Suppressor macrophage (primary cell): Measurements from ENCODE around the gene TTC28.
"Not testable (repeated sequence)": the region's sequence is repeated elsewhere in the genome, so short reads cannot be mapped to it uniquely, and the experiment has no call there.

Source experiments
- DNase-seq, 4 experiments: peaks; one replicate each; pipeline ENCODE4 v3.0.0-alpha.2; 2020 to 2022

The TTC28 gene

GRCh38 chr22:28600546-28601143 lies 79.0 kb downstream of the TTC28 start:
- peak; percentile 25 to 85 (median 70) for DNase-seq

GRCh38 chr22:28599693-28600092 lies 79.9 kb downstream of the TTC28 start:
- DNase-seq, result no peak

DNA sequence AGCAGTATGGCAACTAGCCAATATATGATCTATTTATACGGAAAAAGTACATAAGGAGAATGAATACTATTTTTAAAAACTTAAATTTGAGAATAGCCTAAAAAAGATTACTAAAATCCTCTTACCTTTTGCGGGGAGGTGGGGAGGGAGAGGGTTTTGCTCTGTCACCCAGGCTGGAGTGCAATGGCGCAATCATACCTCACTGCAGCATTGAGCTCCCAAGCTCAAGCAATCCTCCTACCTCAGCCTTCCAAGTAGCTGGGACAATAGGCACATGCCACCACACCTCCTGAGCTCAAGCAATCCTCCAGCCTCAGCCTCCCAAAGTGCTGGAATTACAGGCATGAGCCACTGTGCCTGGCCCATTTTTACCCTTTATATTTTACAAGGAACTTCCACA lies 82.0 kb downstream of the TTC28 start:
- DNase-seq, result no peak

DNA sequence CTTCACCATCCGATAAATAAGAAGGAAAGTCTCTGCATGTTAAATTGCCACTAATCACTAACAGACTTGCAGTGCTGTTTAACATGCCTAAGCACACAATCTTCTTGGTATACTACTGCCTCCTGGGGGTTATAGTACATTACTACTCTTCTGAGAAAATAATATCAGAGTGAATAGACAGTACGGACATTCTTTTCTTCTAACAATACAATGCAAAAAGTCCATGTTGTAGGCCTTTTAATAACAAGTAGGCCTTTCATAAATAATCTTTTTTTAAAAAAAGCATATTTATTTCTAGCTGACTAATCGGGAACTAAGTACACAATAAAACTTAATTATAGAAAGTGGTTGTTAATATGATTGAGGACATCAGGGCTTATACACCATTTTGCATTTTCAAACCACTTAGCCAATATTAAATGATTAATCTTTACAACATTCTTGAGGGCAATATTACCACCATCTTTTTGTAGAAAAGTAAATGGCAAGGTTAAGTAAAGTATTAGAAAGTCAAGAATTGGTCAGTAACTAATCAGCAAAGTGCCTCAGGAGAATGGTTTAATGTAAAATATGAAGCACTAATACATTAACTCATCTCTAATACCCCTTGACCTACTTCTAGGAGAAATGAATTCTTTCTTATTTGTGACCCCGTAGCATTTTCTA lies 84.7 kb downstream of the TTC28 start:
- peak; percentile 34 to 81 (median 54) for DNase-seq

GRCh38 chr22:28594076-28594796 lies 85.4 kb downstream of the TTC28 start:
- DNase-seq, result no peak

GRCh38 chr22:28593299-28593698 lies 86.3 kb downstream of the TTC28 start:
- DNase-seq, result no peak

DNA sequence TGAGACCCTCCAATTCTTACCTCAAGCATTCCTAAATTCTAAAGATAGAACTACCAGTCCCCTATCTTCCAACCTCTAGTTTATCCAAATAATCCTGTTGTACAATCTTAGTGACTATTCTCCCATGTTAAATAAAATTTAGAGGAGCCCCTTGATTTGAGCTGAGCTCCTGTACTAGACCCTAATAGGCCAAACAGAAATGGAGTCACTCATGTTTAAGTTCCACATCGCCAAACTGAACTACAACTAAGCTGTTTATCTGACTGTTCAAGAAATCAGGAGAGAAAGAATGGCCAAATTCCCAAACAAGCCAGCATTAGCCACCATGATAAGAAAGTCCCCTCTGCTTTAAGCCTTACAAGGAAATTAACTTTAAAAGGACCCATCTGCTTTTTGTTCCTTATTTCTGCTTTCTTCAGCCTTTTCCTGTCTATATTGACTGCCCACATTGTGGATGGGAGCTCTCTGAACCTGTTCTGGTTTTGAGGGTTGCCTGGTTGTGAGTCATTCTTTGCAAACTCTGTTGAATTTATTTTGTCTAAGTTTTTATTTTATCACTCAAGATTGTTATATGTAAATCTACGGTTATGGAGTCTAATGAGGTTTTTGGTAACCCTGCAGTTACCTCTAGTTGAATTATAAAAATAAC lies 90.4 kb downstream of the TTC28 start:
- peak; percentile 16 to 54 (median 38) for DNase-seq

DNA sequence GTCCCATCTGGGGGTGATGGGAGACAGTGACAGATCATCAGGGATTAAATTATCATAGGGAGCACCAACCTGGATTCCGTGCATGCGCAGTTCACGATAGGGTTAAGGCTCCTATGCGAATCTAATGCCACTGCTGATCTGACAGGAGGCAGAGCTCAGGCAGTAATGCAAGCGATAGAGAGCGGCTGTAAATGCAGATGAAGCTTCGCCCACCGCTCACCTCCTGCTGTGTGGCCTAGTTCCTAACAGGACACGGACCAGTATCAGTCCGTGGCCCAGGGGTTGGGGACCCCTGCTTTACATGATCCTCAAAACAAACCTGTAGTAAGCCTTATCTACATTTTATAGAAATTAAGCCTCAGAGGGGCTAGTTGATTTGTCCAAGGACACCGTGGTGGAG lies 94.3 kb downstream of the TTC28 start:
- no peak for DNase-seq

DNA sequence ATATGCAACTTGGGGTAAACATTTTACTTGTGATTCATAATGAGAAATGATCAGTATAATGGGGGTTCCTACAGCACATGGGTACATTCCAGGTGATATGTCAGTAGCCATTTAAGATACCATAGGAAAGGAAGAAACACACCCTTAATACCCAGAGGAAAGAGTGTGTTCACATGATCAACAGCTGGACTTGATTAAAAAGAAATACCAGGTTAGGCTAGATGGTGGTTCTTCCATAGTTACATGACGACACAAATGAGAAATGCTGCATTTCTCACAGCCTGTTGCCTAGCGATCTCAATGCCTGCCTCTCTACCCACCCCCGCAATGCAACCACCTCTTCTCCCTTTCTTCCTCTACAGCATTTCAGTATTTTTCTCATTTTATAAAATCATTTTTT lies 96.8 kb downstream of the TTC28 start:
- peak; percentile 8 to 46 (median 36) for DNase-seq

DNA sequence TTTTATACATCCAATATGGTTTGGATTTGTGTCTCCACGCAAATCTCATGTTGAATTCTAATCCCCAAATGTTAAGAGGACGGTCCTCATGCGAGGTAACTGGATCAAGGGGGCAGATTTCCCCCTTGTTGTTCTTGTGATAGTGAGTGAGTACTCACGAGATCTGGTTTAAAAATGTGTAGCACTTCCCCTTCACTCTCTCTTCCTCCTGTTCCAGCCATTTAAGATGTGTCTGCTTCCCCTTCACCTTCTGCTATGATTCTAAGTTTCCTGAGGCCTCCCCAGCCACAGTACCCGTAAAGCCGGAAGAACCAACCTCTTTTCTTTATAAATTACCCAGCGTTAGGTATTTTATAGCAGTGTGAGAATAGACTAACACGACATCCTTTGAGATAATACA lies 98.6 kb downstream of the TTC28 start:
- peak in 3 of 4 experiments; percentile 38 to 56 (median 54) for DNase-seq

DNA sequence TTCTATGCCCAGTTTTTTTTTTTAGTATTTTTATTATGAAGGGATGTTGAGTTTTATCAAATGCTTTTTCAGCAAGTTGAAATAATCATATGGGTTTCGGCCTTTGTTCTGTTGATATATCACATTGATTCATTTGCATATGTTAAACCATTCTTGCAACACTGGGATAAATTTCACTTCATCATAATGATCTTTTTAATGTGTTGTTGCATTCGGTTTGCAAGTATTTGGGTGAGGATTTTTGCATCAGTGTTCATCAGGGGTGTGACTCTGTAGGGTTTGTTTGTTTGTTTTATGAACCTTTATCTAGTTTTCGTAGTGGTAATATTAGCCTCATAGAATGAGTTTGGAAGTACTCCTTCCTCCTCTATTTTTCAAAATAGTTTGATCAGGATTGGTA lies 103.5 kb downstream of the TTC28 start:
- no peak for DNase-seq

DNA sequence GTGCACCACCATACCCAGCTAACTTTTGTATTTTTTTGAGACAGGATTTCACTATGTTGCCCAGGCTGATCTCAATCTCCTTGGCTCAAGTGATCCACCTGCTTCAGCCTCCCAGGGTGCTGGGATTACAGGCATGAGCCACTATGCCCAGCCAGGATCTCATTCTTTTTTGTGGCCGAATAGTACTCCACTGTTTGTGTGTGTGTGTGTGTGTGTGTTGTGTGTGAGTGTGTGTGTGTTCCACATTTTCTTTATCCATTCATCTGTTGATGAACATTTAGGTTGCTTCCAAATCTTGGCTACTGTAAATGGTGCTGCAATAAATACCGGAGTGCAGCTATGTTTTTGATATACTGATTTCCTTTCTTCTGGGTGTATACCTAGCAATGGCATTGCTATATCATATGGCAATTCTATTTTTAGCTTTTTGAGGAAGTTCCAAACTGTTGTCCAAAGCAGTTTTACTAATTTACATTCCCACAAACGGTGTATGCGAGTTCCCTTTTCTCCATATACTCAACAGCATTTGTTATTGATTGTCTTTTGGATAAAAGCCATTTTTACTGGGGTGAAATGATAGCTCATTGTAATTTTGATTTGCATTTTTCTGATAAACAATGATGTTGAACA lies 105.4 kb downstream of the TTC28 start:
- DNase-seq, result peak; percentile 6 to 73 (median 44)

- no peak for DNase-seq
Measured at GRCh38 chr22:28570696-28571373, 108.8 kb downstream of the TTC28 start.

- DNase-seq, result not testable (repeated sequence)
Measured at GRCh38 chr22:28568974-28569373, 110.7 kb downstream of the TTC28 start.

GRCh38 chr22:28568099-28568498 lies 111.5 kb downstream of the TTC28 start:
- no peak for DNase-seq

DNA sequence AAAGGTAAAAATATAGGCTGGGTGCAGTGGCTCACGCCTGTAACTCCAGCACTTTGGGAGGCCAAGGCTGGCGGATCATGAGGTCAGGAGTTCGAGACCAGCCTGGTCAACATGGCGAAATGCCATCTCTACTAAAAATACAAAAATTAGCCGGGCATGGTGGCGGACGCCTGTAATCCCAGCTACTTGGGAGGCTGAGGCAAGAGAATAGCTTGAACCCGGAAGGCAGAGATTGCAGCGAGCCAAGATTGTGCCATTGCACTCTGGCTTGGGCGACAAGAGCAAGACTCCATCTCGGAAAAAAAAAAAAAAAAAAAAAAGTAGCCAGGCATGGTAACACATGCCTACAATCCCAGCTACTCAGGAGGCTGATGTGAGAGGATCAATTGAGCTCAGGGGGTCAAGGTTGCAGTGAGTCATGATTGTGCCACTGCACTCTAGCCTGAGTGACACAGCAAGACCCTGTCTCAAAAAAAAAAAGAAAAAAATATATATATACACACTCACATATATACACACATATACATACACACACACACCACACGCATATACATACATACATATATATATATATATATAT lies 112.6 kb downstream of the TTC28 start:
- not testable (repeated sequence) for DNase-seq

DNA sequence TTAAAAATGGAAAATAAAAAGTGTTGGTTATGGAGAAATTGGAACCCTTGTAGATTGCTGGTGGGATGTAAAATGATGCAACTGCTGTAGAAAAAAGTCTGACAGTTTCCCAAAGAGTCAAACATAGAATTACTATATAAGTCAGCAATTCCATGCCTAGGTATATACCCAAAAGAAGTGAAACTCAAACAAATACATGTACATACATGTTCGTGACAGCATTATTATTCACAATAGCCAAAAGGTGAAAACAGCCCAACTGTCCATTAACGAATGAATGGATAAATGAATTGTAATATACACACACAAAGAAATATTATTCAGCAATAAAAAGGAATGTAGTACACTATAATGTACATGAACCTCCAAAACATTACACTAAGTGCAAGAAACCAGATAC lies 116.0 kb downstream of the TTC28 start:
- no peak for DNase-seq

DNA sequence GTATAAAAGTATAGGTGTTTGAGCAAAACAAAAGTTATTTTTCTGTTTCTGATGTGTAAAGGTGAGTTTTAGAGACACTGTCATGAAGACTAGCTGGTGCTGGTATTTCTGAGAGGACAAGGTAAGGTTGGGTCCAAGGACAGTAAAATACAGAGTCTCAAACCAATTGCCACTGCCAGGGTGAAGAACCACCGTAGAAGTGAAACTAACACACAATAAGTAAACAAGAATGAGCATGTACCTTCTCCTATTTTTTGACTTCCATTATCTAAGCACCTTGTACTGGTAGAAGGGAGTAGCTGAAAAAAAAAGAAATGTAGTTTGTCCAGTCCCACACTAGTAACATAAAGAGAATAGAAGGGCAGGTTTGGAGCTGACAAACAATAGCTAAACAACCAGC lies 117.3 kb downstream of the TTC28 start:
- no peak for DNase-seq

- not testable (repeated sequence) for DNase-seq
Measured at GRCh38 chr22:28560743-28561101, 118.9 kb downstream of the TTC28 start.

GRCh38 chr22:28560046-28560742 lies 119.4 kb downstream of the TTC28 start:
- no peak for DNase-seq

- no peak for DNase-seq
Measured at GRCh38 chr22:28557184-28557583, 122.5 kb downstream of the TTC28 start.
